Epithelial cell of esophagus (primary cell): ENCODE results near the gene TCP1.
A peak's percentile ranks its signal among the peaks of the same experiment; 100 is the strongest.

Source experiments
- DNase-seq: peaks from one replicate; pipeline ENCODE4 v3.0.0; 2010; ENCODE audit warnings: low read depth
- H3K4me3 ChIP-seq: 2 replicates; pipeline ENCODE4 v1.5.1; 2011; ENCODE audit warnings: mild to moderate bottlenecking, low read length, control low read depth
- CTCF ChIP-seq: IDR thresholded peaks from 2 replicates; pipeline ENCODE4 v1.5.1; 2011; ENCODE audit warnings: low read depth, mild to moderate bottlenecking, low read length, control low read depth, inconsistent platforms; ENCODE audit not compliant: insufficient read depth; ENCODE audit errors: missing control alignments

TCP1 gene

GRCh38 chr6:159777240-159777904 lies 12.0 kb downstream of the TCP1 start:
- DNase-seq, result no peak

GRCh38 chr6:159772196-159772595 lies 17.2 kb downstream of the TCP1 start:
- TF ChIP-seq CTCF, result no peak
- no peak overlapping the region for H3K4me3 ChIP-seq
- DNase-seq, result no peak

More at GRCh38 chr6:159777240-159777904, 12.0 kb downstream of the TCP1 start:
- no peak for TF ChIP-seq CTCF
- H3K4me3 ChIP-seq, result no peak overlapping the region

GRCh38 chr6:159769470-159769869 lies 19.9 kb downstream of the TCP1 start:
- no peak overlapping the region for H3K4me3 ChIP-seq
- TF ChIP-seq CTCF, result no peak
- no peak for DNase-seq

- DNase-seq, result no peak
- TF ChIP-seq CTCF, result no peak
- H3K4me3 ChIP-seq, result no peak overlapping the region
Measured at GRCh38 chr6:159766906-159767305, 22.5 kb downstream of the TCP1 start.

- DNase-seq, result peak; percentile 48
- TF ChIP-seq CTCF, result no peak
- H3K4me3 ChIP-seq, result peak overlapping the region; percentile 82
Measured at GRCh38 chr6:159762681-159763293, 26.6 kb downstream of the TCP1 start.

GRCh38 chr6:159761873-159762680 lies 27.3 kb downstream of the TCP1 start, which contains the start of gene ACAT2:
TSS of gene ACAT2 (plus strand) at chr6:159762045. CDS start at chr6:159762088, 43 bp downstream.
- peak; percentile 96 for DNase-seq
- TF ChIP-seq CTCF, result no peak
- peak within 1 kb of the TSS; percentile 82 for H3K4me3 ChIP-seq
